ENCODE data around the gene TRIP12. TPM values are rescaled to one million over a fixed set of nuclear protein-coding genes. Genes with fewer than 3 reads are reported as not detected.
A peak's percentile ranks its signal among the peaks of the same experiment; 100 is the strongest.

Gene TRIP12
- total and polyA plus RNA-seq, 2 of the 13 experiments (the other 11 are each of a cell fraction or from before 2014, with no cell fraction given), result 72.1 to 153 TPM

GRCh38 chr2:229870903-229871656 lies 50.7 kb downstream of the TRIP12 start:
- POLR2A ChIA-PET, result no interaction called here
- H3K27me3 ChIP-seq (ENCODE audit: control insufficient read depth in 1 of 2, insufficient read depth in 2 of 2, low read length in 2 of 2), result no peaks in the 10 kb centered on the region
- H3K27ac ChIP-seq (ENCODE audit: extremely low read length, insufficient read depth, low read length), result no peak overlapping the region
- CTCF ChIA-PET (ENCODE audit: low intra/inter-chr PET ratio, low total read pairs), result no interaction called here
- H3K36me3 ChIP-seq (replicated peaks in 1 of 2; ENCODE audit: control insufficient read depth in 1 of 2, insufficient read depth in 2 of 2, low read length in 2 of 2), result peaks cover 6 to 45% of the 10 kb centered on the region in 2 experiments
- H3K9me3 ChIP-seq (ENCODE audit: low read length), result no peaks in the 10 kb centered on the region
- DNase-seq (ENCODE audit: low spot score) (no peak), ATAC-seq (no peak), FAIRE-seq (no peak)
- H2AFZ ChIP-seq (ENCODE audit: low read length), result no peak overlapping the region
- BruUV-seq (replicated peaks), result no TSS peak
- H3K4me2 ChIP-seq (ENCODE audit: low read depth, low read length), result no peak overlapping the region
- H3K9ac ChIP-seq (ENCODE audit: insufficient read depth, low read depth, low read length), result no peak overlapping the region
- 94% methylated on average over 6 of the region's 6 CpGs for WGBS (ENCODE audit: low lambda C conversion rate)
- intact Hi-C loops (cut with micrococcal nuclease; ENCODE audit: unreplicated experiment) (no loop called here), in situ Hi-C loops (cut with HindIII; ENCODE audit: extremely low pct_ligation_motif_present, low pct_unique_long_range_greater_than_20kb) (no loop called here)
- no peak overlapping the region for H3K4me3 ChIP-seq (replicated peaks in 1 of 3; ENCODE audit: insufficient read depth in 1 of 3, low read depth in 2 of 3, low read length in 3 of 3)
- H3K4me1 ChIP-seq (ENCODE audit: insufficient read depth, low read length), result peaks cover 16% of the 10 kb centered on the region
- peaks cover 5% of the 10 kb centered on the region for H4K20me1 ChIP-seq (ENCODE audit: insufficient read depth, low read length)
- H3K79me2 ChIP-seq (ENCODE audit: insufficient read depth, low read length), result peaks cover 70% of the 10 kb centered on the region
- TF ChIP-seq ZNF121 (CRISPR knock-in tag; IDR thresholded peaks at IDR 0.05) (peak; percentile 69), ZNF460 (CRISPR knock-in tag; IDR thresholded peaks at IDR 0.05; ENCODE audit: borderline replicate concordance) (0 out of 2 replicates have a peak, but pooled peaks have one; percentile 28), ZNF33A (CRISPR knock-in tag; IDR thresholded peaks at IDR 0.05; ENCODE audit: borderline replicate concordance) (no peak), HNRNPK (IDR thresholded peaks at IDR 0.05; ENCODE audit: low read depth, low read length, poor library complexity, severe bottlenecking) (peak; percentile 57), JUNB (CRISPR knock-in tag; IDR thresholded peaks at IDR 0.05; ENCODE audit: borderline replicate concordance) (no peak), ZNF747 (CRISPR knock-in tag; IDR thresholded peaks at IDR 0.05; ENCODE audit: borderline replicate concordance) (no peak), ZNF770 (CRISPR knock-in tag; IDR thresholded peaks at IDR 0.05) (peak; percentile 45; the same call in 1 of the 2 replicates)
